Measurements from ENCODE around the gene AKR1C1.
"Not testable (repeated sequence)": the region's sequence is repeated elsewhere in the genome, so short reads cannot be mapped to it uniquely, and the experiment has no call there.

DNA sequence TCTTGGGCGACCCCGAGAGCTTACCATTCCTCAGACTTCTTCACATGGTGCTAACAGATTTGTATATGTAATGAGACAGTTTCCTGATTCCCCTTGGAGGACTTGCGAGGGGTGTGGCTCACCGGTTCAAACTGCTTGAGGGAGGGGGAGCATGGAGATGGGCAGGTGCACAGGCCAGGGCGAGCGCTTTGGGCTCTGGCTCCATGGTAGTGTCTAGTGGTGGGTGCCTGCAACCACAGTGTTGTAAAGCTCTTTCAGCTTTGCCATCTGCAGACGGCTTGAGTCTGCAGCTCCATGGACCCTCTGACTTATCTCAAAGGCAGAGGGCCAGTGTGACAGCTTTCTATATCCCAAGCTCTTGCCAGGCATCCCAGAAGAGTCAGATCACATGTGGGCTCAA, 7.1 kb upstream of the AKR1C1 start:
- TF ChIP-seq CTCF (IDR thresholded peaks at IDR 0.05; ENCODE audit: extremely low read depth in 1 of 2, insufficient read depth in 1 of 2, low read depth in 1 of 2, low read length in 2 of 2); POLR2AphosphoS5 (IDR thresholded peaks at IDR 0.05; ENCODE audit: insufficient read depth, low read depth, low read length); EZH2 (IDR thresholded peaks at IDR 0.05; ENCODE audit: borderline replicate concordance, low read depth, low read length, severe bottlenecking); JUN (IDR thresholded peaks at IDR 0.05; ENCODE audit: borderline replicate concordance, insufficient read depth, insufficient read length, low read depth); POLR2A (IDR thresholded peaks at IDR 0.05; ENCODE audit: low read depth, low read length); MYC (IDR thresholded peaks at IDR 0.05; ENCODE audit: low read depth, low read length); MAX (IDR thresholded peaks at IDR 0.05; ENCODE audit: insufficient read depth, insufficient read length): not testable (repeated sequence)
